ENCODE data around the gene PTCHD1.

GRCh38 chrX:23312136-23312535 lies 22.5 kb upstream of the PTCHD1 start:
- TF ChIP-seq SMAD1 (IDR thresholded peaks at IDR 0.05; ENCODE audit: low read depth, partially characterized antibody) (no peak), POLR2A (IDR thresholded peaks at IDR 0.05; ENCODE audit: low read depth, low read length) (no peak), MAX (IDR thresholded peaks at IDR 0.05; ENCODE audit: low read depth, low read length) (no peak), TARDBP (IDR thresholded peaks at IDR 0.05; ENCODE audit: borderline replicate concordance) (no peak), PBX3 (IDR thresholded peaks at IDR 0.05; ENCODE audit: insufficient replicate concordance, low read depth, low read length) (no peak), BHLHE40 (IDR thresholded peaks at IDR 0.05; ENCODE audit: borderline replicate concordance in 1 of 2, low read depth in 2 of 2, low read length in 1 of 2) (no peak), CTCF (IDR thresholded peaks at IDR 0.05 in 2 of 3, conservative IDR thresholded peaks at IDR 0.05 in 1 of 3; ENCODE audit: control insufficient read depth in 2 of 3, extremely low read depth in 1 of 3, insufficient read depth in 1 of 3, low read depth in 3 of 3, low read length in 3 of 3) (no peak), ATF7 (IDR thresholded peaks at IDR 0.05; ENCODE audit: low read depth) (no peak), YBX1 (IDR thresholded peaks at IDR 0.05) (no peak), MXI1 (IDR thresholded peaks at IDR 0.05; ENCODE audit: low read depth, low read length) (no peak), EZH2 (IDR thresholded peaks at IDR 0.05; ENCODE audit: borderline replicate concordance, control insufficient read depth, low read depth, low read length) (no peak), FOXM1 (IDR thresholded peaks at IDR 0.05; ENCODE audit: low read depth, low read length) (no peak), NR2C2 (IDR thresholded peaks at IDR 0.05; ENCODE audit: borderline replicate concordance, control insufficient read depth, insufficient read length, low read depth) (no peak), PRDM15 (CRISPR knock-in tag; IDR thresholded peaks at IDR 0.05) (no peak)

Data from GM12878 (cell line).